Measurements from ENCODE around the gene BCAS3.

DNA sequence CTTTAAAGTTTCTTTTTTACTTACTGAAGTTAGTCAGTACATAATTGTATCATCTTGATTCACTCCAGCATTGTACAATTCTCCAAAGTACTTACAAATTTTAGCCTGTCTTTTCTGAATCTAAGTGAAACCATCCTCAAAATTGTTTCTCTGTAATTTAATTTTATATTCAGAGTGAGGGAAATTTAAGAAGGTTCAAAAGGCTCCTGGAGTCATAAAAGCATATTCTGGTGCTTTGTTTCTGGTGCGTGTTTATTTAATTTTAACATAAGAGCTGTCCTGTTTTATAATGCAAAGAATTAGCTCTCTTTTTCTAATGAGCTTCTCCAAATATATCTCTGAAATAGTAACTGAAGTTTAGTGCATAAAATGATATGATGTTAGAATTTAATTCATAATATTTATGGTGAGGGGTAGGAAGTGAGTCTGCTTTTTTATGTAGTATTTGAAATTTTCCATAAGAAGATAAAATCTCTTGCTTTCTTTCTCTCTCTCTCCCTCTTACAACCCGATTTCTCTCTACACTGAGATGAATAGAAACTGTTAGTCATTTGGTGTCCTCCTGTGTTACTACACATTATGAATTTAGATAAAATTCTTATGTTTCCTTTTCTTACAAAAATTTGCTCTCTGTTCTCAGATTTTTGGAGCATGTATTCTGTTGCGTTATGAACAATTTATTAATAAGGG is 339.8 kb downstream of the BCAS3 start:
- TF ChIP-seq CTCF (IDR thresholded peaks at IDR 0.05) (no peak), ZFX (IDR thresholded peaks at IDR 0.05; ENCODE audit: borderline replicate concordance) (no peak)
